Sigmoid colon (tissue), 4 donors: ENCODE measurements around the gene GNRH2.

Experiments
- CTCF ChIP-seq, 4 experiments: fragments of 450-650 bp in 3 of 4; fragments of 200-600 bp in 1 of 4; IDR thresholded peaks; one replicate each; pipeline ENCODE4 v1.5.1; 2016 to 2019; ENCODE audit warnings: antibody characterized with exemption in 4 of 4, mild to moderate bottlenecking in 3 of 4, moderate library complexity in 2 of 4
- EP300 ChIP-seq, 4 donors: sonication (generic); formaldehyde crosslinking; IDR thresholded peaks; one replicate each; pipeline ENCODE4 v1.6.1; 2017; ENCODE audit warnings: antibody characterized with exemption in 4 of 4
- POLR2A ChIP-seq, 2 donors: fragments of 450-650 bp; IDR thresholded peaks; one replicate each; pipeline ENCODE4 v1.6.1; 2016; ENCODE audit warnings: antibody characterized with exemption in 2 of 2, mild to moderate bottlenecking in 2 of 2, moderate library complexity in 2 of 2
- POLR2AphosphoS5 ChIP-seq, 4 donors: sonication (generic); formaldehyde crosslinking; IDR thresholded peaks; one replicate each; pipeline ENCODE4 v1.6.1; 2017; ENCODE audit warnings: antibody characterized with exemption in 4 of 4

GRCh38 chr20:3046677-3047462, 3.4 kb downstream of the GNRH2 start:
- no peak for TF ChIP-seq POLR2AphosphoS5 (IDR thresholded peaks at IDR 0.05)
- TF ChIP-seq CTCF (IDR thresholded peaks at IDR 0.05): no peak
- TF ChIP-seq POLR2A (IDR thresholded peaks at IDR 0.05): no peak
- no peak for TF ChIP-seq EP300 (IDR thresholded peaks at IDR 0.05)
